ENCODE results near the gene DZIP1L. TPM values are rescaled to one million over a fixed set of nuclear protein-coding genes. Genes with fewer than 3 reads are reported as not detected.

Gene DZIP1L
- total and polyA plus RNA-seq, 9 of the 15 experiments (the other 6 are each of a cell fraction or from before 2014, with no cell fraction given), result 0.03 to 1.5 (median 0.48) TPM; not detected in 1

- TF ChIP-seq ZBTB9 (CRISPR knock-in tag; IDR thresholded peaks at IDR 0.05) (no peak), BCL6 (CRISPR knock-in tag; IDR thresholded peaks at IDR 0.05) (no peak), SNAPC5 (CRISPR knock-in tag; IDR thresholded peaks at IDR 0.05) (no peak), HIVEP1 (CRISPR knock-in tag; IDR thresholded peaks at IDR 0.05) (no peak), SMARCB1 (IDR thresholded peaks at IDR 0.05; ENCODE audit: insufficient read length, low read depth) (no peak), RNF219 (CRISPR knock-in tag; IDR thresholded peaks at IDR 0.05) (no peak), CEBPG (CRISPR knock-in tag; IDR thresholded peaks at IDR 0.05) (no peak), CEBPG (tag; conservative IDR thresholded peaks at IDR 0.05 in 1 of 2, IDR thresholded peaks at IDR 0.05 in 1 of 2) (no peak), ZNF124 (CRISPR knock-in tag; IDR thresholded peaks at IDR 0.05) (no peak), SREBF2 (CRISPR knock-in tag; IDR thresholded peaks at IDR 0.05) (no peak), MEIS2 (IDR thresholded peaks at IDR 0.05; ENCODE audit: partially characterized antibody) (no peak), MGA (IDR thresholded peaks at IDR 0.05) (no peak)
Observed at GRCh38 chr3:138099417-138099816, 16.0 kb downstream of the DZIP1L start (continued).

Data from K562 (cell line).